K562 (cell line): ENCODE data around the gene ERLIN1. TPM values are rescaled to one million over a fixed set of nuclear protein-coding genes. Genes with fewer than 3 reads are reported as not detected.

Experiments
- BRCA1 ChIP-seq, 2 experiments: fragments of 450-650 bp in 1 of 2; sonication (generic) in 1 of 2; formaldehyde crosslinking in 1 of 2; IDR thresholded peaks; 2 replicates each; pipeline versions ENCODE4 v1.5.0 to v1.6.1; 2017 to 2020; ENCODE audit warnings: mild to moderate bottlenecking in 1 of 2, missing genetic modification reagents in 1 of 2
- CAMTA2 ChIP-seq: fragments of 250-450 bp; sonication (Bioruptor Pico); conservative IDR thresholded peaks from 2 replicates; pipeline ENCODE4 v1.5.1; 2022
- CREM ChIP-seq: IDR thresholded peaks from 2 replicates; pipeline ENCODE4 v1.6.1; 2014; ENCODE audit warnings: antibody characterized with exemption, low read depth
- CXXC5 ChIP-seq: fragments of 250-450 bp; sonication (Bioruptor Pico); IDR thresholded peaks from 2 replicates; pipeline ENCODE4 v1.8.0; 2022; ENCODE audit warnings: inconsistent platforms, mild to moderate bottlenecking, moderate library complexity
- ELF4 ChIP-seq: fragments of 450-650 bp; formaldehyde crosslinking; IDR thresholded peaks from 2 replicates; pipeline ENCODE4 v1.4.0; 2022; ENCODE audit warnings: missing genetic modification characterization
- FOSL1 ChIP-seq: fragments of 200-800 bp; sonication (Bioruptor generic); conservative IDR thresholded peaks from 2 replicates; pipeline ENCODE4 v1.6.1; 2016; ENCODE audit warnings: missing genetic modification characterization, missing compliant biosample characterization
- FUS ChIP-seq: fragments of 200-400 bp; formaldehyde crosslinking; optimal IDR thresholded peaks from 2 replicates; pipeline ENCODE3; 2017; ENCODE audit warnings: low read depth, low read length
- GTF2F1 ChIP-seq: IDR thresholded peaks from 2 replicates; pipeline ENCODE4 v1.6.1; 2011; ENCODE audit warnings: low read depth, low read length, improper control_type of control experiment
- HNRNPLL ChIP-seq: fragments of 200-400 bp; formaldehyde crosslinking; IDR thresholded peaks from 2 replicates; pipeline ENCODE4 v1.6.1; 2017; ENCODE audit warnings: low read length, low read depth, mild to moderate bottlenecking; ENCODE audit not compliant: poor library complexity, severe bottlenecking
- KDM2B ChIP-seq: fragments of 250-450 bp; sonication (Bioruptor Pico); IDR thresholded peaks from 2 replicates; pipeline ENCODE4 v1.8.0; 2021; ENCODE audit warnings: mild to moderate bottlenecking, moderate library complexity
- KLF6 ChIP-seq: fragments of 250-450 bp; sonication (Bioruptor Pico); IDR thresholded peaks from 2 replicates; pipeline ENCODE4 v1.4.0; 2020; ENCODE audit warnings: mild to moderate bottlenecking, moderate library complexity, borderline replicate concordance
- LEF1 ChIP-seq: fragments of 450-650 bp; IDR thresholded peaks from 2 replicates; pipeline ENCODE4 v1.6.1; 2016; ENCODE audit warnings: mild to moderate bottlenecking
- NFE2L1 ChIP-seq: fragments of 450-650 bp; IDR thresholded peaks from 2 replicates; pipeline ENCODE4 v1.6.1; 2016; ENCODE audit warnings: missing genetic modification characterization, low read depth, mild to moderate bottlenecking, missing compliant biosample characterization, moderate library complexity, borderline replicate concordance
- RBM14 ChIP-seq: fragments of 200-400 bp; formaldehyde crosslinking; IDR thresholded peaks from 2 replicates; pipeline ENCODE4 v1.6.1; 2018; ENCODE audit warnings: low read depth, mild to moderate bottlenecking, low read length, moderate library complexity, borderline replicate concordance; ENCODE audit not compliant: insufficient read depth
- RBM39 ChIP-seq: fragments of 200-400 bp; formaldehyde crosslinking; optimal IDR thresholded peaks from 2 replicates; pipeline ENCODE3; 2018; ENCODE audit warnings: low read depth, low read length
- RFX7 ChIP-seq: fragments of 250-450 bp; sonication (Bioruptor Pico); IDR thresholded peaks from 2 replicates; pipeline ENCODE4 v1.5.1; 2021; ENCODE audit warnings: mild to moderate bottlenecking
- SMC3 ChIP-seq: conservative IDR thresholded peaks from 2 replicates; pipeline ENCODE4 v1.6.1; 2011; ENCODE audit warnings: low read depth, low read length, improper control_type of control experiment; ENCODE audit not compliant: insufficient read depth
- TAF1 ChIP-seq: IDR thresholded peaks from 2 replicates; pipeline ENCODE4 v1.6.1; 2011; ENCODE audit warnings: mild to moderate bottlenecking, low read length, moderate library complexity; ENCODE audit not compliant: insufficient read depth, control insufficient read depth, severe bottlenecking; ENCODE audit errors: extremely low read depth
- TAL1 ChIP-seq: fragments of 450-650 bp; IDR thresholded peaks from 2 replicates; pipeline ENCODE4 v1.6.1; 2016; ENCODE audit warnings: mild to moderate bottlenecking
- TEAD4 ChIP-seq, 2 experiments: sonication (generic) in 1 of 2; formaldehyde crosslinking in 1 of 2; IDR thresholded peaks; 2 replicates each; pipeline versions ENCODE4 v1.6.1 to v1.8.0; 2012 to 2022; ENCODE audit warnings: borderline replicate concordance in 1 of 2, inconsistent platforms in 1 of 2, low read length in 1 of 2, mild to moderate bottlenecking in 1 of 2, missing genetic modification reagents in 1 of 2
- TSC22D4 ChIP-seq: fragments of 450-650 bp; IDR thresholded peaks from 2 replicates; pipeline ENCODE4 v1.6.1; 2016; ENCODE audit warnings: missing genetic modification characterization, missing biosample characterization, control low read depth
- YY1 ChIP-seq, 3 experiments: IDR thresholded peaks; 2 replicates each; pipeline ENCODE4 v1.6.1; 2011; ENCODE audit warnings: low read length in 2 of 3, mild to moderate bottlenecking in 2 of 3, moderate library complexity in 2 of 3, borderline replicate concordance in 1 of 3, control low read depth in 1 of 3, low read depth in 1 of 3; ENCODE audit not compliant: insufficient read depth in 3 of 3, insufficient replicate concordance in 2 of 3, control insufficient read depth in 1 of 3, insufficient read length in 1 of 3; ENCODE audit errors: extremely low read depth in 1 of 3
- ZFX ChIP-seq: sonication (generic); formaldehyde crosslinking; IDR thresholded peaks from 2 replicates; pipeline ENCODE4 v1.8.0; 2022; ENCODE audit warnings: mild to moderate bottlenecking, missing genetic modification reagents, moderate library complexity
- ZNF282 ChIP-seq: sonication (generic); formaldehyde crosslinking; IDR thresholded peaks from 2 replicates; pipeline ENCODE4 v1.8.1; 2023; ENCODE audit warnings: missing genetic modification reagents
- ZNF717 ChIP-seq: fragments of 250-450 bp; sonication (Bioruptor Pico); IDR thresholded peaks from 2 replicates; pipeline ENCODE4 v1.5.0; 2021
- polyA plus RNA-seq, 8 experiments: library from polyadenylated mRNA; depleted of rRNA in 4 of 8; stranded (reverse) in 5 of 8; unstranded in 3 of 8; fragments of >200 nt; fragmentation: Nextera tagmentation in 2 of 8; fragmentation: Illumina TruSeq in 1 of 8; extraction: Ambion mirVana in 2 of 8; extraction: Trizol in 1 of 8; gene quantifications; 2 replicates each; pipeline versions ENCODE4 v1.2.1 to v1.2.3, GENCODE V29; 2011 to 2014; ENCODE audit warnings: inconsistent platforms in 1 of 8, missing spikeins in 1 of 8
- total RNA-seq, 7 experiments: library from RNA; depleted of rRNA in 6 of 7; stranded (reverse); fragments of >200 nt in 6 of 7; fragmentation: Illumina TruSeq in 2 of 7; extraction: Trizol in 2 of 7; gene quantifications; 2 replicates each; pipeline versions ENCODE4 v1.2.1 to v1.2.3, GENCODE V29; 2011 to 2021; ENCODE audit warnings: low replicate concordance in 1 of 7
- TF ChIP-seq, protein P1 (sequence below): sonication (generic); formaldehyde crosslinking; IDR thresholded peaks from 2 replicates; pipeline ENCODE4 v1.8.1; 2023; ENCODE audit warnings: mild to moderate bottlenecking, missing genetic modification reagents
- TF ChIP-seq, protein P2 (sequence below): fragments of 450-650 bp; IDR thresholded peaks from 2 replicates; pipeline ENCODE4 v1.6.1; 2016

Gene ERLIN1
- total and polyA plus RNA-seq, 9 of the 15 experiments (the other 6 are each of a cell fraction or from before 2014, with no cell fraction given) = 9.8 to 26.8 (median 15.5) TPM

DNA sequence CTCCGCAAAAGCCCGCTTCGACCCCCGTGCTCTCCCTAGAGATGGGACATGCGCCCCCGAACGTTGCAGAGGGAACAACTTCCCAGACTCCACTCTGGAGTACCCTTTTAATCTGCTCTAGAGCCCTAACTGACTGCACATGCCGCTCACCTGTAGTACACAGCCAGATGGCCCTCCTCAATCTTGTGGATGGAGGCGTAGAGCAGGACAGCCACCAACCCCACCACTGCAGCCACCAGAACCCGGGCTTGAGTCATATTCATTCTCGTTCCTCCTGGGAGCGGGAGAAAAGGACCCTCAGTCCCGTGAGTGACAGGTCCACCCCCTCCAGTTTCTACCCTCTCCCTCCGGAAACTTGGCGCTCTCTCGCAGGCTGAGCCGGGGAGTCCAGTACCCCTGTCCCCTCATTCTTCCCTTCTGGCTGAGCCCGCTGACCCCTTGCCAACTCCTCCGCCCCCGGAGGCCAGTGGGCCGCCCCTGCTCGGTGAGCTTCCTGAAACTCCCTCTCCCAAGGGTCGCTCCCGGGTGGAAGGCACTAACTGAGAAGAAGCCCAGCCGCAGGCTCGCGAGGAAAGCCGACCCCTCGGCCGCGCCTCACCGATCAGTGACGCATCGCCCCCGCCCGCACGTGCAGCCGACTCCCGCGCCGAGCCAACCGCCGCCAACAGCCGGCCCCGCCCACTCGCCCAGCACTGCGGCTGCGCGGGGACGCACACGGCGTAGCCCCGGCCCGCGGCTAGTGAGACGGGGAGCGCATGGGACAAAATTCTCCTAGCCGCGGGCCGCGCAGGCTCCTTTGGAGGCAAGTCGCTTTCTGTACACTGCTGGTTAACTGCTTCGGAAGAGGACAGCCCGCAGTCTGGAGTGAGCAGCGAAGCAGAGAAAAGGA lies at the start of gene ERLIN1 (continued):
- TF ChIP-seq HNRNPLL = peak; percentile 91
- no peak for TF ChIP-seq TEAD4 (IDR thresholded peaks at IDR 0.05; ENCODE audit: low read length)
- TF ChIP-seq TEAD4 (CRISPR knock-in tag; IDR thresholded peaks at IDR 0.05; ENCODE audit: borderline replicate concordance) = no peak
- no peak for TF ChIP-seq RBM39
- peak; percentile 89 for TF ChIP-seq CREM
- no peak for TF ChIP-seq ZNF282 (CRISPR knock-in tag)
- peak; percentile 97 for TF ChIP-seq CXXC5 (CRISPR knock-in tag)
- TF ChIP-seq ELF4 (CRISPR knock-in tag) = no peak
- TF ChIP-seq TSC22D4 = no peak
- TF ChIP-seq FUS = no peak
- TF ChIP-seq ZNF717 (CRISPR knock-in tag) = no peak
- TF ChIP-seq GTF2F1 = peak; percentile 64; the same call in 1 of the 2 replicates
- TF ChIP-seq KDM2B (CRISPR knock-in tag) = no peak
- TF ChIP-seq NFE2L1 = no peak
- TF ChIP-seq, protein P1, sequence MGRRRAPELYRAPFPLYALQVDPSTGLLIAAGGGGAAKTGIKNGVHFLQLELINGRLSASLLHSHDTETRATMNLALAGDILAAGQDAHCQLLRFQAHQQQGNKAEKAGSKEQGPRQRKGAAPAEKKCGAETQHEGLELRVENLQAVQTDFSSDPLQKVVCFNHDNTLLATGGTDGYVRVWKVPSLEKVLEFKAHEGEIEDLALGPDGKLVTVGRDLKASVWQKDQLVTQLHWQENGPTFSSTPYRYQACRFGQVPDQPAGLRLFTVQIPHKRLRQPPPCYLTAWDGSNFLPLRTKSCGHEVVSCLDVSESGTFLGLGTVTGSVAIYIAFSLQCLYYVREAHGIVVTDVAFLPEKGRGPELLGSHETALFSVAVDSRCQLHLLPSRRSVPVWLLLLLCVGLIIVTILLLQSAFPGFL = no peak
- peak; percentile 85 for TF ChIP-seq TAF1
- TF ChIP-seq BRCA1 (IDR thresholded peaks at IDR 0.05) = no peak
- no peak for TF ChIP-seq BRCA1 (CRISPR knock-in tag; IDR thresholded peaks at IDR 0.05)
- peak in 2 of 3 experiments; percentile 43 to 49 for TF ChIP-seq YY1 (IDR thresholded peaks at IDR 0.05; ENCODE audit: borderline replicate concordance in 1 of 3, control insufficient read depth in 1 of 3, extremely low read depth in 1 of 3, insufficient read depth in 3 of 3, insufficient read length in 1 of 3, insufficient replicate concordance in 2 of 3, low read depth in 1 of 3, low read length in 2 of 3)
- TF ChIP-seq TAL1 = no peak
- TF ChIP-seq CAMTA2 (CRISPR knock-in tag) = no peak
- TF ChIP-seq RBM14 = no peak
- TF ChIP-seq, protein P2, sequence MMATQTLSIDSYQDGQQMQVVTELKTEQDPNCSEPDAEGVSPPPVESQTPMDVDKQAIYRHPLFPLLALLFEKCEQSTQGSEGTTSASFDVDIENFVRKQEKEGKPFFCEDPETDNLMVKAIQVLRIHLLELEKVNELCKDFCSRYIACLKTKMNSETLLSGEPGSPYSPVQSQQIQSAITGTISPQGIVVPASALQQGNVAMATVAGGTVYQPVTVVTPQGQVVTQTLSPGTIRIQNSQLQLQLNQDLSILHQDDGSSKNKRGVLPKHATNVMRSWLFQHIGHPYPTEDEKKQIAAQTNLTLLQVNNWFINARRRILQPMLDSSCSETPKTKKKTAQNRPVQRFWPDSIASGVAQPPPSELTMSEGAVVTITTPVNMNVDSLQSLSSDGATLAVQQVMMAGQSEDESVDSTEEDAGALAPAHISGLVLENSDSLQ = peak; percentile 72; the same call in 1 of the 2 replicates
- peak; percentile 89 for TF ChIP-seq FOSL1 (tag)
- TF ChIP-seq LEF1 = no peak
- TF ChIP-seq RFX7 (CRISPR knock-in tag) = no peak
- no peak for TF ChIP-seq SMC3
- TF ChIP-seq ZFX (CRISPR knock-in tag) = peak; percentile 65
- no peak for TF ChIP-seq KLF6 (CRISPR knock-in tag)
